Smooth muscle cell (in vitro differentiated cells): ENCODE measurements around the gene AKT1. TPM values are rescaled to one million over a fixed set of nuclear protein-coding genes. Genes with fewer than 3 reads are reported as not detected.
"Not testable (repeated sequence)": the region's sequence is repeated elsewhere in the genome, so short reads cannot be mapped to it uniquely, and the experiment has no call there.

Experiments used
- DNase-seq: peaks from one replicate; lab custom pipeline; 2025; ENCODE audit not compliant: unreplicated experiment; lab: John Stamatoyannopoulos, UW
- H2AFZ ChIP-seq: fragments of 200-600 bp; sonication (generic); 2 replicates; pipeline ENCODE4 v1.6.0; 2016; ENCODE audit warnings: antibody characterized with exemption, low read depth, mild to moderate bottlenecking
- H3F3A ChIP-seq: fragments of 200-600 bp; sonication (generic); 2 replicates; pipeline ENCODE4 v1.6.0; 2017; ENCODE audit warnings: antibody characterized with exemption, low read depth
- H3K27ac ChIP-seq: fragments of 200-600 bp; sonication (generic); 2 replicates; pipeline ENCODE4 v1.5.1; 2016; ENCODE audit warnings: low read depth, mild to moderate bottlenecking
- H3K27me3 ChIP-seq: fragments of 200-600 bp; sonication (generic); 2 replicates; pipeline ENCODE4 v1.6.1; 2016; ENCODE audit warnings: low read depth, mild to moderate bottlenecking
- H3K36me3 ChIP-seq: fragments of 200-600 bp; sonication (generic); 2 replicates; pipeline ENCODE4 v1.5.1; 2016; ENCODE audit warnings: low read depth
- H3K4me1 ChIP-seq: fragments of 200-600 bp; sonication (generic); 2 replicates; pipeline ENCODE4 v1.5.1; 2016; ENCODE audit warnings: low read depth
- H3K4me2 ChIP-seq: fragments of 200-600 bp; sonication (generic); 2 replicates; pipeline ENCODE4 v1.6.0; 2016; ENCODE audit warnings: mild to moderate bottlenecking
- H3K4me3 ChIP-seq: fragments of 200-600 bp; sonication (generic); 2 replicates; pipeline ENCODE4 v1.5.1; 2016; ENCODE audit warnings: mild to moderate bottlenecking
- H3K79me2 ChIP-seq: fragments of 200-600 bp; sonication (generic); 2 replicates; pipeline ENCODE4 v1.6.0; 2016; ENCODE audit warnings: low read depth, mild to moderate bottlenecking
- H3K9ac ChIP-seq: fragments of 200-600 bp; sonication (generic); 2 replicates; pipeline ENCODE4 v1.6.0; 2016; ENCODE audit warnings: low read depth
- H3K9me3 ChIP-seq: fragments of 200-600 bp; sonication (generic); replicated peaks from 2 replicates; pipeline ENCODE4 v1.5.1; 2016; ENCODE audit warnings: low read depth
- H4K20me1 ChIP-seq: fragments of 200-600 bp; sonication (generic); 2 replicates; pipeline ENCODE4 v1.6.0; 2016; ENCODE audit warnings: low read depth
- CTCF ChIP-seq: fragments of 200-600 bp; sonication (generic); IDR thresholded peaks from 2 replicates; pipeline ENCODE4 v1.5.1; 2017; ENCODE audit warnings: borderline replicate concordance, mild to moderate bottlenecking, antibody characterized with exemption; ENCODE audit not compliant: insufficient read depth, poor library complexity, severe bottlenecking
- WGBS: methylation state at CpG from one replicate; pipeline ENCODE4 v1.1.7; 2016; ENCODE audit warnings: low lambda C conversion rate; 5-methylcytosine and 5-hydroxymethylcytosine counted together
- polyA plus RNA-seq: library from polyadenylated mRNA; unstranded; fragments of >200 nt; fragmentation: Nextera tagmentation; extraction: Ambion mirVana; gene quantifications from 2 replicates; pipeline ENCODE4 v1.2.1, GENCODE V29; 2016
- total RNA-seq: library from RNA; depleted of rRNA; stranded (reverse); fragments of >200 nt; gene quantifications from 2 replicates; pipeline ENCODE4 v1.2.3, GENCODE V29; 2014

The AKT1 gene
- total and polyA plus RNA-seq, 2 experiments from 2014 or later, result 99.9 to 189 TPM

GRCh38 chr14:104731320-104732294 lies 63.9 kb downstream of the AKT1 start:
- Histone ChIP-seq H3K79me2 (no peaks in the 10 kb centered on the region), H3K27me3 (no peaks in the 10 kb centered on the region), H3K4me3 (no peak overlapping the region), H4K20me1 (no peaks in the 10 kb centered on the region), H3K9me3 (no peaks in the 10 kb centered on the region), H3K36me3 (no peaks in the 10 kb centered on the region), H3K4me1 (no peaks in the 10 kb centered on the region), H3K4me2 (no peak overlapping the region), H2AFZ (no peak overlapping the region), H3F3A (no peaks in the 10 kb centered on the region), H3K9ac (no peak overlapping the region), H3K27ac (no peak overlapping the region)
- peak; percentile 34 for TF ChIP-seq CTCF
- WGBS, result 91% methylated on average over 18 of the region's 18 CpGs
- no peak for DNase-seq

DNA sequence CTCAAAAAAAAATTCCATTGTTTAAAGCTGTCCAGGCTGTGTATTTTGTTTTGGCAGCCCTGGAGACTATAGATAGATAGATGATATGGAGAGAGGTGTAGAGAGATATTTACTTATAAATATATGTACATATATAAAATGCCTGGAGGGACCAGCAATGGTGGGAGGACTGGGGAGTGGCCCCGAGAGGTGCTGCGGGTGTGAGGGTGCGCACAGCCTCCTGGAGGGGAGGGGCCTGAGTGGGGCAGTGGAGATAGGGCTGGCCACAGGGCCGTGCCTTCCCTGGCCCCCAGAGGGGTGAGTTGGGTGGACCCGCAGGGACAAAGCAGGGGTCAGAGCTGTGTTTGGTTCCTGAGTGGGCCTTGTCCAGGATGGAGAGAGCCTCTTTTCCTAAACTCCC lies 65.1 kb downstream of the AKT1 start:
- Histone ChIP-seq H3K4me3 (no peak overlapping the region), H3K79me2 (no peaks in the 10 kb centered on the region), H3F3A (no peaks in the 10 kb centered on the region), H3K4me1 (no peaks in the 10 kb centered on the region), H3K9ac (no peak overlapping the region), H3K27ac (no peak overlapping the region), H4K20me1 (no peaks in the 10 kb centered on the region), H3K27me3 (no peaks in the 10 kb centered on the region), H2AFZ (no peak overlapping the region), H3K36me3 (no peaks in the 10 kb centered on the region), H3K9me3 (no peaks in the 10 kb centered on the region), H3K4me2 (no peak overlapping the region)
- TF ChIP-seq CTCF, result no peak
- no peak for DNase-seq
- 82% methylated on average over 5 of the region's 5 CpGs for WGBS

- Histone ChIP-seq H3K9ac (no peak overlapping the region), H3K4me2 (no peak overlapping the region), H3K36me3 (no peaks in the 10 kb centered on the region), H3K9me3 (no peaks in the 10 kb centered on the region), H3K4me3 (no peak overlapping the region), H3F3A (no peaks in the 10 kb centered on the region), H4K20me1 (no peaks in the 10 kb centered on the region), H3K4me1 (peaks cover 7% of the 10 kb centered on the region), H3K27me3 (no peaks in the 10 kb centered on the region), H3K79me2 (no peaks in the 10 kb centered on the region), H3K27ac (no peak overlapping the region), H2AFZ (no peak overlapping the region)
- DNase-seq, result no peak
- TF ChIP-seq CTCF, result no peak
- WGBS, result 83% methylated on average over 4 of the region's 16 CpGs
Observed at GRCh38 chr14:104729835-104730181, 65.7 kb downstream of the AKT1 start.

DNA sequence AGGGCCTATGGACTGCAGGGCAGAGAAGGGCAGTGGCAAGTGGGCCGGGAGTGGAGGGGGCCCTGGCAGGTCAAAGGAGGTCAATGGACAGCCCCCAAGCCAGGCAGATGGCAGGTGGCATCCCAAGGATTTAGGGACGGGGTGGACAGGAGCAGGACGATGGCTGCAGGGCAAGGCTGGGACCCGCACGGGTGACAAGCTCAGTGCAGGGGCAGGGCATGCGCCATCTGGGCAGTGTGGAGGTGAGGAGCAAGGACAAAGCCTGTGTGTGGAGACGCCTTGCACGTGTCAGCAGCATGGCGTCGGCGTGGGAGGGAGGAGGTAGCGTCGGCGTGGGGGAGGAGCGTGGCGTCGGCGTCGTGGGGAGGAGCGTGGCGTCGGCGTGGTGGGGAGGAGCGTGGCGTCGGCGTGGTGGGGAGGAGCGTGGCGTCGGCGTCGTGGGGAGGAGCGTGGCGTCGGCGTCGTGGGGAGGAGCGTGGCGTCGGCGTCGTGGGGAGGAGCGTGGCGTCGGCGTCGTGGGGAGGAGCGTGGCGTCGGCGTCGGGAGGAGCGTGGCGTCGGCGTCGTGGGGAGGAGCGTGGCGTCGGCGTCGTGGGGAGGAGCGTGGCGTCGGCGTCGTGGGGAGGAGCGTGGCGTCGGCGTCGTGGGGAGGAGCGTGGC lies 66.2 kb downstream of the AKT1 start:
- not testable (repeated sequence) for H4K20me1 ChIP-seq, H3K4me2 ChIP-seq, H3K9me3 ChIP-seq, H3K27ac ChIP-seq, H3K27me3 ChIP-seq, H3F3A ChIP-seq, DNase-seq, H3K9ac ChIP-seq, H3K79me2 ChIP-seq, H3K36me3 ChIP-seq, H3K4me3 ChIP-seq, H2AFZ ChIP-seq
- peaks cover 12% of the 10 kb centered on the region for H3K4me1 ChIP-seq
- WGBS, result 93% methylated on average over 17 of the region's 73 CpGs
